ENCODE data around the gene GLIS2. TPM values are rescaled to one million over a fixed set of nuclear protein-coding genes. Genes with fewer than 3 reads are reported as not detected.

Gene GLIS2
- polyA plus RNA-seq, 1 experiment, result 2.2 TPM

DNA sequence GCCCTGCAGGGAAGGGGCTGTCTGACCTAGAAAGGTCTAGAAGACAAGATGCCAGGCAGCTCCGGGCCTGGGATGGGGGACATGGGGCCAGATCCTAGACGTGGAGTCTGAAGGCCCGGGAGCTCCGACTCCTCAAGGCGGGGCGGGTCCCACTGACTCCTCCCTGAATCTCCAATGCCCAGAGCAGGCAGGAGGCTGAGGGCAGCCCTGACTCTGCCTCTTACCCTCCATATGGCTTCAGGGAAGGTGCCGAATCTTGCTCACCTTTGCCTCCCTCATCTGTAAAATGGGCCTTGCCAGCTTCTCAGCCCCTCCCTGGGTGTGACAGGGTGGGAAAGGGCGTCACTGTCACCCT is 70.6 kb downstream of the GLIS2 start:
- peak overlapping the region; percentile 31 for H3K27ac ChIP-seq (ENCODE audit: low read depth, low read length)
- CTCF ChIA-PET, result interaction anchor here (1.4 kb wide), 2 partner anchors 16 to 17 kb away, joined by 5 to 7 read pairs; no protein-coding TSS in a partner anchor
- POLR2A ChIA-PET, result interaction anchor here (0.8 to 3.6 kb wide), 5 partner anchors 13 to 62 kb away, joined by 3 to 24 read pairs (median 4); partner anchors contain the start of genes PAM16 and VASN
- H3K4me3 ChIP-seq (ENCODE audit: low read depth, low read length), result no peak overlapping the region
- no peaks in the 10 kb centered on the region; the same call in 1 of the 2 replicates for H3K9me3 ChIP-seq (ENCODE audit: control insufficient read depth, insufficient read depth, low read length)
- TF ChIP-seq, protein P1, sequence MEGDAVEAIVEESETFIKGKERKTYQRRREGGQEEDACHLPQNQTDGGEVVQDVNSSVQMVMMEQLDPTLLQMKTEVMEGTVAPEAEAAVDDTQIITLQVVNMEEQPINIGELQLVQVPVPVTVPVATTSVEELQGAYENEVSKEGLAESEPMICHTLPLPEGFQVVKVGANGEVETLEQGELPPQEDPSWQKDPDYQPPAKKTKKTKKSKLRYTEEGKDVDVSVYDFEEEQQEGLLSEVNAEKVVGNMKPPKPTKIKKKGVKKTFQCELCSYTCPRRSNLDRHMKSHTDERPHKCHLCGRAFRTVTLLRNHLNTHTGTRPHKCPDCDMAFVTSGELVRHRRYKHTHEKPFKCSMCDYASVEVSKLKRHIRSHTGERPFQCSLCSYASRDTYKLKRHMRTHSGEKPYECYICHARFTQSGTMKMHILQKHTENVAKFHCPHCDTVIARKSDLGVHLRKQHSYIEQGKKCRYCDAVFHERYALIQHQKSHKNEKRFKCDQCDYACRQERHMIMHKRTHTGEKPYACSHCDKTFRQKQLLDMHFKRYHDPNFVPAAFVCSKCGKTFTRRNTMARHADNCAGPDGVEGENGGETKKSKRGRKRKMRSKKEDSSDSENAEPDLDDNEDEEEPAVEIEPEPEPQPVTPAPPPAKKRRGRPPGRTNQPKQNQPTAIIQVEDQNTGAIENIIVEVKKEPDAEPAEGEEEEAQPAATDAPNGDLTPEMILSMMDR (IDR thresholded peaks at IDR 0.05; ENCODE audit: low read depth, low read length), result no peak
- H3K27me3 ChIP-seq (ENCODE audit: control insufficient read depth, insufficient read depth, low read length), result no peaks in the 10 kb centered on the region
- no peak for DNase-seq (ENCODE audit: low read depth, low spot score)

DNA sequence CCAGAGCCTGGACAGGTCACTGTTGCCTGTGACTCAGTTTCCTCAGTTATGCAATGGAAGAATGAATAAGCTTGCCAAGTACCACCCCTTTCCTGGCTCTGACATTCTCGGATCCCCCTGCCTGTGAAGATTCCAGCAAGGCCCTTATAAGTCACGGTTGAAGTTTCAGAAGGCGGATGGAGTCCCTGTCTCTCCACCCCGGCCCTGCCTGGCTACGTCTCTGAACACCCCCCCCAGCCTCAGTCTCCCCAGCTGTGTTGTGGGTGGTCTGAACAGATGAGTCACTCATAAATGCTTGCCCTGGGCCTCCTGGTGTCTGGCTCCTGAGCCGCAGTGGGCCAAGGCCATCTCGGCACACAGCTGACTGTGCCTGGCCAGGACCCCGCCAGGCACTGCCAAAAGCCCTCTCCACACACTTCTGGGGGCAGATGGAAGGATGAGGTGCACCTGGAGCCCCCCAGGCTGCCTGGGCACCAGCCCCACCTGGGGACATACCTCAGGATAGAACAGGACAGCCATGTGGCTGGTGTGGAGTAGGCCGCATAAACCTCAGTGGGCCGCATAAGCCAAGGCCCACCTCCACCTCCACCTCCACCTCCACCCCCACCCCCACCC is 71.2 kb downstream of the GLIS2 start:
- TF ChIP-seq, protein P1 (IDR thresholded peaks at IDR 0.05; ENCODE audit: low read depth, low read length), result 0 out of 2 replicates have a peak, but pooled peaks have one; percentile 1
- H3K27ac ChIP-seq (ENCODE audit: low read depth, low read length), result no peak overlapping the region
- no peak overlapping the region for H3K4me3 ChIP-seq (ENCODE audit: low read depth, low read length)
- no peak for DNase-seq (ENCODE audit: low read depth, low spot score)
- no peaks in the 10 kb centered on the region for H3K27me3 ChIP-seq (ENCODE audit: control insufficient read depth, insufficient read depth, low read length)
- ChIA-PET CTCF (interaction anchor here (1.4 kb wide), 2 partner anchors 15 to 17 kb away, joined by 5 to 7 read pairs; no protein-coding TSS in a partner anchor), POLR2A (interaction anchor here (0.8 to 3.6 kb wide), 6 partner anchors 9 to 62 kb away, joined by 3 to 24 read pairs (median 4); partner anchors contain the start of genes PAM16 and VASN)
- H3K9me3 ChIP-seq (ENCODE audit: control insufficient read depth, insufficient read depth, low read length), result no peaks in the 10 kb centered on the region; the same call in 1 of the 2 replicates

DNA sequence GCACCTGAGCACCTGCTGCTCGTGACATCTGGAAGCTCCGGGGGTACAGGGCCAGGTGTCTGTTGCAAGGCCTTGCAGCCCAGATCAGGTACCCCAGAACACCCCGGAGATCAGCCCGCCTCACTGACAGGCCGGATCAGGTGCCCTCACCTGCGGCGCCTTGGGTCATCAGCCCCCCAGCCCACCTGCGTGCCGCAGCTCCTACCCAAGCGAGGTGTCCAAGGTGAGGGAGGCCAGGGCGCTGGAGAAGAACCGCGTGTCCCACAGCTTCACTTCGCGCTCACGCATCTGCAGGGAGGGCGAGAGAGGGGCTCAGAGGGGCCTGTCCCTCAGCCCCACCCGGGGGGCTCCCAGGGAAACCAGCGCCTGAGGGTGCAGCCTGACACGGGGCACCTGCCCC is 71.9 kb downstream of the GLIS2 start:
- POLR2A ChIA-PET, result interaction anchor here (1.6 to 3.6 kb wide), 2 partner anchors 10 to 15 kb away, joined by 4 to 24 read pairs; no protein-coding TSS in a partner anchor
- CTCF ChIA-PET, result interaction anchor here (7.8 kb wide), 1 partner anchor 16 kb away, joined by 120 read pairs; no protein-coding TSS in a partner anchor
- TF ChIP-seq, protein P1 (IDR thresholded peaks at IDR 0.05; ENCODE audit: low read depth, low read length), result no peak
- Histone ChIP-seq H3K27ac (ENCODE audit: low read depth, low read length) (no peak overlapping the region), H3K27me3 (ENCODE audit: control insufficient read depth, insufficient read depth, low read length) (no peaks in the 10 kb centered on the region), H3K4me3 (ENCODE audit: low read depth, low read length) (no peak overlapping the region), H3K9me3 (ENCODE audit: control insufficient read depth, insufficient read depth, low read length) (no peaks in the 10 kb centered on the region; the same call in 1 of the 2 replicates)
- no peak for DNase-seq (ENCODE audit: low read depth, low spot score)

DNA sequence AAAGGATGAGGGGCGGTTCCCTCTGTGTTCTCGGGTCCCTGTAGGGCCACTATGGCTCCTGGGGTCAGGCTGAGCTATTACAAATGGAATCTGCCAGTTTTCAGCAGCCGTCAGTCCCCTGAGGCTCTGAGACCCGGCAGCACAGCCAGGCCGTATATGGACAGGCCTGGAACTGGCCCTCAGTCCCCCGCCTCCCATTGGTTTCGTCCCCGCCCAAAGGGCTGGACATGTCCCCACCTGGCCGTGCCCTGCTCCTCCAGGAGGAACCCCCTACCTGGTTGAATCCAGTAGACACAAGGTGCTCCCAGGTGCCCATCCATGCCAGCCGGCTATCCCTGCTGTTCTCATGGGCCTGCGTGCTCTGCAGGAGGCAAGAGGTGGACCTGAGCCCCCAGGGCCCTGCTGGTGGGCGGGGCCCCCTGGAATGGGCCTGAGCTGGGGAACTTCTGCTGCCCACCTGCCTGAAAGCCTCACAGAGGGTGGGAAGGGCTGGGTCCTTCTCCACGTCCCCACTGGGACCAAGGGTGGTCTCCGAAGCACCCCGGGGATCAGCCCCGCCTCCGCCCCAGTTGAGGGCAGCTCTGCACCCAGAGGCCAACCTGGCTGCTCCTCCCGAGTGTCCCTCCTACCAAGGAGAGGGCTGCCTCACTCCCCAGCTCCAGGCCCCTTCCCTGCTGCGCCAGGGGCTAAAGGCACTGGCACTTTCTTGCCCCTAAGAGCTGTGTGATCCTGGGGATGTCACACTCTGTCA is 72.6 kb downstream of the GLIS2 start:
- ChIA-PET POLR2A (interaction anchor here (0.5 to 3.6 kb wide), 6 partner anchors 11 to 46 kb away, joined by 3 to 24 read pairs (median 4); no protein-coding TSS in a partner anchor), CTCF (interaction anchor here (1.4 to 7.8 kb wide), 2 partner anchors 15 to 29 kb away, joined by 3 to 120 read pairs; no protein-coding TSS in a partner anchor)
- TF ChIP-seq, protein P1 (IDR thresholded peaks at IDR 0.05; ENCODE audit: low read depth, low read length), result no peak
- Histone ChIP-seq H3K9me3 (ENCODE audit: control insufficient read depth, insufficient read depth, low read length) (no peaks in the 10 kb centered on the region; the same call in 1 of the 2 replicates), H3K4me3 (ENCODE audit: low read depth, low read length) (no peak overlapping the region), H3K27me3 (ENCODE audit: control insufficient read depth, insufficient read depth, low read length) (no peaks in the 10 kb centered on the region), H3K27ac (ENCODE audit: low read depth, low read length) (no peak overlapping the region)
- no peak for DNase-seq (ENCODE audit: low read depth, low spot score)

Other genes starting within 250 kb of the GLIS2 start
- 16.0 and 16.1 TPM in 2 replicates for gene ADCY9, start 199.6 kb upstream of the GLIS2 start, polyA plus RNA-seq (2011; rRNA removed)
- 0.05 TPM in 2 replicates for gene SRL, start 74.0 kb upstream of the GLIS2 start, polyA plus RNA-seq (2011; rRNA removed)
- gene TFAP4, start 43.0 kb upstream of the GLIS2 start, polyA plus RNA-seq (2011; rRNA removed), result 2.9 and 3.9 TPM in 2 replicates
- 18.4 and 23.8 TPM in 2 replicates for gene PAM16, start 35.3 kb downstream of the GLIS2 start, polyA plus RNA-seq (2011; rRNA removed)
- gene VASN, start 55.8 kb downstream of the GLIS2 start, polyA plus RNA-seq (2011; rRNA removed), result 19.1 and 27.8 TPM in 2 replicates
- 7.0 TPM in 2 replicates for gene CORO7, start 100.5 kb downstream of the GLIS2 start, polyA plus RNA-seq (2011; rRNA removed)
- 32.1 and 32.8 TPM in 2 replicates for gene DNAJA3, start 109.8 kb downstream of the GLIS2 start, polyA plus RNA-seq (2011; rRNA removed)
- gene NMRAL1, start 158.6 kb downstream of the GLIS2 start, polyA plus RNA-seq (2011; rRNA removed), result 26.3 and 38.5 TPM in 2 replicates
- 49.2 and 62.1 TPM in 2 replicates for gene HMOX2, start 160.3 kb downstream of the GLIS2 start, polyA plus RNA-seq (2011; rRNA removed)
- 12.2 and 14.9 TPM in 2 replicates for gene CDIP1, start 222.7 kb downstream of the GLIS2 start, polyA plus RNA-seq (2011; rRNA removed)
- gene C16orf96, start 240.3 kb downstream of the GLIS2 start, polyA plus RNA-seq (2011; rRNA removed), result not detected in 2 replicates